Measurements from ENCODE around the gene REX1BD. TPM values are rescaled to one million over a fixed set of nuclear protein-coding genes. Genes with fewer than 3 reads are reported as not detected.
A peak's percentile ranks its signal among the peaks of the same experiment; 100 is the strongest.

The REX1BD gene
- total RNA-seq, 2 experiments from 2014 or later: 105 to 109 TPM

GRCh38 chr19:18639706-18640243 lies 51.2 kb downstream of the REX1BD start:
- ATAC-seq (ENCODE audit: low read depth): no peak
- POLR2A ChIA-PET: interaction anchor here (0.7 kb wide), 1 partner anchor 53 kb away, joined by 4 read pairs; no protein-coding TSS in a partner anchor
- H3K27me3 Mint-ChIP-seq: peaks cover 5% of the 10 kb centered on the region
- DNase-seq: no peak
- H3K36me3 Mint-ChIP-seq: peaks cover 2% of the 10 kb centered on the region
- peak overlapping the region; percentile 8 for H3K27ac Mint-ChIP-seq
- no peaks in the 10 kb centered on the region for H3K9me3 Mint-ChIP-seq
- H3K4me3 Mint-ChIP-seq: no peak overlapping the region
- peaks cover 27% of the 10 kb centered on the region for H3K4me1 Mint-ChIP-seq

Other genes starting within 250 kb of the REX1BD start
- gene PGPEP1, start 248.2 kb upstream of the REX1BD start, total RNA-seq: 10 to 100 TPM; 41.3 to 45.7 TPM
- under 1 TPM; 0.34 to 0.75 TPM for gene GDF15, start 202.6 kb upstream of the REX1BD start, total RNA-seq
- 1 to 10 TPM; 1.2 to 1.6 TPM for gene LRRC25, start 191.2 kb upstream of the REX1BD start, total RNA-seq
- gene SSBP4, start 169.4 kb upstream of the REX1BD start, total RNA-seq: 100 to 1,000 TPM; 152 to 158 TPM
- gene ISYNA1, start 150.7 kb upstream of the REX1BD start, total RNA-seq: 10 to 100 TPM; 39.6 to 43.4 TPM
- 10 to 100 TPM; 28.5 to 31.2 TPM for gene ELL, start 66.7 kb upstream of the REX1BD start, total RNA-seq
- gene FKBP8, start 45.2 kb upstream of the REX1BD start, total RNA-seq: 100 to 1,000 TPM; 261 to 275 TPM
- gene KXD1, start 30.9 kb upstream of the REX1BD start, total RNA-seq: 100 to 1,000 TPM in 1 of 2 experiments, 10 to 100 TPM in 1; 96.7 to 105 TPM
- 1,000 to 10,000 TPM; 1,538 to 1,547 TPM for gene UBA52, start 16.9 kb upstream of the REX1BD start, total RNA-seq
- not detected for gene CRLF1, start 18.0 kb downstream of the REX1BD start, total RNA-seq
- gene TMEM59L, start 24.1 kb downstream of the REX1BD start, total RNA-seq: under 1 TPM in 1 of 2 experiments, not detected in 1; 0.19 TPM
- 10 to 100 TPM; 13.6 to 14.3 TPM for gene KLHL26, start 48.2 kb downstream of the REX1BD start, total RNA-seq
- 10 to 100 TPM; 10.3 to 11.8 TPM for gene CRTC1, start 94.9 kb downstream of the REX1BD start, total RNA-seq
- gene COMP, start 202.5 kb downstream of the REX1BD start, total RNA-seq: not detected
- 10 to 100 TPM; 90.4 to 93.2 TPM for gene UPF1, start 243.2 kb downstream of the REX1BD start, total RNA-seq

All from activated naive CD8-positive, alpha-beta T cell treated with anti-CD3 and anti-CD28 coated beads, Interleukin-2, amount 10 ng/mL, durations not matched to agents 7 days and 5 days (primary cell).